HepG2 (cell line): ENCODE results near the gene EPB41L2. TPM values are rescaled to one million over a fixed set of nuclear protein-coding genes. Genes with fewer than 3 reads are reported as not detected.

Source experiments
- FOSL1 ChIP-seq: sonication (generic); formaldehyde crosslinking; IDR thresholded peaks from 2 replicates; pipeline ENCODE4 v1.9.0; 2021; ENCODE audit warnings: missing genetic modification reagents, borderline replicate concordance
- FOXC1 ChIP-seq: sonication (generic); formaldehyde crosslinking; IDR thresholded peaks from 2 replicates; pipeline ENCODE4 v1.8.0; 2022; ENCODE audit warnings: mild to moderate bottlenecking, missing genetic modification reagents, borderline replicate concordance
- HOXA5 ChIP-seq: sonication (generic); formaldehyde crosslinking; IDR thresholded peaks from 2 replicates; pipeline ENCODE4 v1.4.0; 2020; ENCODE audit warnings: missing genetic modification reagents
- IRX3 ChIP-seq: sonication (generic); formaldehyde crosslinking; IDR thresholded peaks from 2 replicates; pipeline ENCODE4 v1.8.1; 2023; ENCODE audit warnings: mild to moderate bottlenecking, low read depth, missing genetic modification reagents, borderline replicate concordance
- KLF16 ChIP-seq, 2 experiments: sonication (generic) in 1 of 2; formaldehyde crosslinking in 1 of 2; IDR thresholded peaks; 2 replicates each; pipeline versions ENCODE4 v1.6.1 to v1.8.0; 2016 to 2023; ENCODE audit warnings: missing genetic modification reagents in 2 of 2, missing compliant biosample characterization in 1 of 2
- SPEN ChIP-seq: sonication (generic); formaldehyde crosslinking; IDR thresholded peaks from 2 replicates; pipeline ENCODE4 v1.5.1; 2020; ENCODE audit warnings: low read depth, mild to moderate bottlenecking, missing genetic modification reagents
- THRA ChIP-seq: sonication (generic); formaldehyde crosslinking; IDR thresholded peaks from 2 replicates; pipeline ENCODE4 v1.4.0; 2020; ENCODE audit warnings: missing genetic modification reagents, borderline replicate concordance
- TRIM24 ChIP-seq: sonication (generic); formaldehyde crosslinking; IDR thresholded peaks from 2 replicates; pipeline ENCODE4 v1.8.0; 2022; ENCODE audit warnings: mild to moderate bottlenecking, missing genetic modification reagents
- ZBTB4 ChIP-seq: sonication (generic); formaldehyde crosslinking; IDR thresholded peaks from 2 replicates; pipeline ENCODE4 v1.4.0; 2020; ENCODE audit warnings: missing genetic modification reagents, mild to moderate bottlenecking, borderline replicate concordance
- ZNF225 ChIP-seq: sonication (generic); formaldehyde crosslinking; IDR thresholded peaks from 2 replicates; pipeline ENCODE4 v1.4.0; 2020; ENCODE audit warnings: mild to moderate bottlenecking, missing genetic modification reagents
- ZSCAN25 ChIP-seq: sonication (generic); formaldehyde crosslinking; IDR thresholded peaks from 2 replicates; pipeline ENCODE4 v1.8.0; 2022; ENCODE audit warnings: mild to moderate bottlenecking, missing genetic modification reagents
- ZSCAN29 ChIP-seq: sonication (generic); formaldehyde crosslinking; conservative IDR thresholded peaks from 2 replicates; pipeline ENCODE4 v1.4.0; 2020; ENCODE audit warnings: mild to moderate bottlenecking, missing genetic modification reagents
- polyA plus RNA-seq, 8 experiments: library from polyadenylated mRNA; depleted of rRNA in 3 of 8; stranded (reverse) in 7 of 8; unstranded in 1 of 8; fragments of >200 nt; fragmentation: Illumina TruSeq in 4 of 8; extraction: Trizol in 4 of 8; gene quantifications; 2 replicates each; pipeline versions ENCODE4 v1.2.1 to v1.2.3, GENCODE V29; 2011 to 2016; ENCODE audit warnings: low read depth in 4 of 8, missing spikeins in 1 of 8, mixed read lengths in 1 of 8; ENCODE audit not compliant: insufficient read depth in 1 of 8
- total RNA-seq, 5 experiments: library from RNA; depleted of rRNA; stranded (reverse); fragments of >200 nt; fragmentation: Illumina TruSeq; extraction: Trizol; gene quantifications; 2 replicates each; pipeline ENCODE4 v1.2.3, GENCODE V29; 2016; ENCODE audit warnings: low read depth in 1 of 5
- TF ChIP-seq, protein P1 (sequence below): sonication (generic); formaldehyde crosslinking; IDR thresholded peaks from 2 replicates; pipeline ENCODE4 v1.5.0; 2020; ENCODE audit warnings: mild to moderate bottlenecking, missing genetic modification reagents
- TF ChIP-seq, protein P2 (sequence below): sonication (generic); formaldehyde crosslinking; IDR thresholded peaks from 2 replicates; pipeline ENCODE4 v1.9.0; 2021; ENCODE audit warnings: missing genetic modification reagents, mild to moderate bottlenecking, borderline replicate concordance
- TF ChIP-seq, protein P3 (sequence below): sonication (generic); formaldehyde crosslinking; IDR thresholded peaks from 2 replicates; pipeline ENCODE4 v1.5.0; 2020; ENCODE audit warnings: missing genetic modification reagents, mild to moderate bottlenecking, borderline replicate concordance

The EPB41L2 gene
- total and polyA plus RNA-seq, 2 of the 13 experiments (the other 11 are each of a cell fraction or from before 2014, with no cell fraction given) = 41.7 to 56.4 TPM

DNA sequence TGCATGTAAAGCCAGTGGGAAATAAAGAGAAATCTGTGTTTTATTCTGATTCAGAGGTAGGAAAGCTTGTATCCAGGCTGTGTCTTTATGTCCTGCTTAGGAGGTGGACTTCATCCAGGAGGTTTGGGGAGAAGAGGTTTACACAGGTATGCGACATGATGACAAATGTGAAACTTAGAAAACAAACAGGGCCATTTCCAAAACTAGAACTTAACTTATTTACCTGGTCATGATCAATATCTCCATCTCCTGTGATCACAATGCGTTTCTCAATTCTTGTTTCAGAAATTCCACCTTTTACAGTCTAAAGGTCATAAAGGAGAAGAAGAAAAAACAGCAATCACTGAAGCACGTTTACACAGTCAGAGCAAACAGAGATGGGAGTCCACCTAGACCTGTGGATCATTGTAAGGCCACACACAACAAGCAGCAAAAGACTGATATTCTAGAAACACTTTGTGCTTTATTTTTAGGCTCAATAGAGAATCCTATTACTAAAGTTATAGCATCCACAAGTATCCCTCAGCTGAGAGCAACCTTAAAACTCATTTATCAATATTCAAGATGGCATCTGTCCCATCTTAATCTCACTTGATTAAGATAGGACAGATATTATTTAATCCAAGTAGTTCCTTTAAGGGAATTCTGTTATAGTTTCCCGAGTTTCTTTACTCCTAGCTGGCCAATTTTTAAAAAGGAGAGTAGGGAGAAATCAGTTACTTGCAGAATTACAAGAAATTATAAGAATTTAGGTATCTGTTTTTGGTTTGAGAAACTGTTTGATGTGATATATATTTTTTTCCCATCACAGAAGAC lies 199.4 kb downstream of the EPB41L2 start (continued):
- TF ChIP-seq ZSCAN25 (CRISPR knock-in tag) (peak; percentile 54; the same call in 1 of the 2 replicates), HOXA5 (CRISPR knock-in tag) (peak; percentile 100), IRX3 (CRISPR knock-in tag) (0 out of 2 replicates have a peak, but pooled peaks have one; percentile 59), FOSL1 (CRISPR knock-in tag) (no peak; the same call in 1 of the 2 replicates), TRIM24 (CRISPR knock-in tag) (peak; percentile 86; the same call in 1 of the 2 replicates), ZBTB4 (CRISPR knock-in tag) (no peak), THRA (CRISPR knock-in tag) (peak; percentile 94), KLF16 (CRISPR knock-in tag; IDR thresholded peaks at IDR 0.05) (peak in 1 of 2 experiments; percentile 95; a peak in 2 of 4 replicates), ZNF225 (no peak), FOXC1 (CRISPR knock-in tag) (no peak), ZSCAN29 (CRISPR knock-in tag) (peak; percentile 87; the same call in 1 of the 2 replicates), SPEN (CRISPR knock-in tag) (peak; percentile 72; the same call in 1 of the 2 replicates)
- TF ChIP-seq, protein P1, sequence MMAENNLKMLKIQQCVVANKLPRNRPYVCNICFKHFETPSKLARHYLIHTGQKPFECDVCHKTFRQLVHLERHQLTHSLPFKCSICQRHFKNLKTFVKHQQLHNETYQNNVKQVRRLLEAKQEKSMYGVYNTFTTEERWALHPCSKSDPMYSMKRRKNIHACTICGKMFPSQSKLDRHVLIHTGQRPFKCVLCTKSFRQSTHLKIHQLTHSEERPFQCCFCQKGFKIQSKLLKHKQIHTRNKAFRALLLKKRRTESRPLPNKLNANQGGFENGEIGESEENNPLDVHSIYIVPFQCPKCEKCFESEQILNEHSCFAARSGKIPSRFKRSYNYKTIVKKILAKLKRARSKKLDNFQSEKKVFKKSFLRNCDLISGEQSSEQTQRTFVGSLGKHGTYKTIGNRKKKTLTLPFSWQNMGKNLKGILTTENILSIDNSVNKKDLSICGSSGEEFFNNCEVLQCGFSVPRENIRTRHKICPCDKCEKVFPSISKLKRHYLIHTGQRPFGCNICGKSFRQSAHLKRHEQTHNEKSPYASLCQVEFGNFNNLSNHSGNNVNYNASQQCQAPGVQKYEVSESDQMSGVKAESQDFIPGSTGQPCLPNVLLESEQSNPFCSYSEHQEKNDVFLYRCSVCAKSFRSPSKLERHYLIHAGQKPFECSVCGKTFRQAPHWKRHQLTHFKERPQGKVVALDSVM (CRISPR knock-in tag) = 0 out of 2 replicates have a peak, but pooled peaks have one; percentile 51
- TF ChIP-seq, protein P2, sequence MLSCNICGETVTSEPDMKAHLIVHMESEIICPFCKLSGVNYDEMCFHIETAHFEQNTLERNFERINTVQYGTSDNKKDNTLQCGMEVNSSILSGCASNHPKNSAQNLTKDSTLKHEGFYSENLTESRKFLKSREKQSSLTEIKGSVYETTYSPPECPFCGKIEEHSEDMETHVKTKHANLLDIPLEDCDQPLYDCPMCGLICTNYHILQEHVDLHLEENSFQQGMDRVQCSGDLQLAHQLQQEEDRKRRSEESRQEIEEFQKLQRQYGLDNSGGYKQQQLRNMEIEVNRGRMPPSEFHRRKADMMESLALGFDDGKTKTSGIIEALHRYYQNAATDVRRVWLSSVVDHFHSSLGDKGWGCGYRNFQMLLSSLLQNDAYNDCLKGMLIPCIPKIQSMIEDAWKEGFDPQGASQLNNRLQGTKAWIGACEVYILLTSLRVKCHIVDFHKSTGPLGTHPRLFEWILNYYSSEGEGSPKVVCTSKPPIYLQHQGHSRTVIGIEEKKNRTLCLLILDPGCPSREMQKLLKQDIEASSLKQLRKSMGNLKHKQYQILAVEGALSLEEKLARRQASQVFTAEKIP (CRISPR knock-in tag) = no peak
- TF ChIP-seq, protein P3, sequence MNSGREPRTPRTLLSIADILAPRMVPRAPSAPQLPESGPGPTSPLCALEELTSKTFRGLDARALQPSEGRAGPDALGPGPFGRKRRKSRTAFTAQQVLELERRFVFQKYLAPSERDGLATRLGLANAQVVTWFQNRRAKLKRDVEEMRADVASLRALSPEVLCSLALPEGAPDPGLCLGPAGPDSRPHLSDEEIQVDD (CRISPR knock-in tag) = no peak
